Stimulated activated effector memory CD8-positive, alpha-beta T cell treated with anti-CD3 and anti-CD28 coated beads, Interleukin-12 subunit alpha, Interleukin-12 subunit beta, amount 100 ng/mL, for 72 hours (primary cell): Measurements from ENCODE around the gene VIT.
"Not testable (repeated sequence)": the region's sequence is repeated elsewhere in the genome, so short reads cannot be mapped to it uniquely, and the experiment has no call there.

Experiments
- ATAC-seq: fragments of 150-1000 bp; cut with Tn5 transposase; 2 replicates; pipeline ENCODE4 v1.10.0; 2021
- DNase-seq, 2 donors: peaks; one replicate each; pipeline ENCODE4 v3.0.0; 2021 to 2022; ENCODE audit warnings: low spot score in 2 of 2
- H3K27ac Mint-ChIP-seq: one replicate; pipeline ENCODE4 v1.8.0; 2022; ENCODE audit warnings: mild to moderate bottlenecking, mixed read lengths
- H3K36me3 Mint-ChIP-seq: one replicate; pipeline ENCODE4 v1.8.0; 2022; ENCODE audit warnings: mild to moderate bottlenecking, mixed read lengths
- H3K4me1 Mint-ChIP-seq: one replicate; pipeline ENCODE4 v1.8.0; 2022; ENCODE audit warnings: mixed read lengths
- H3K4me3 Mint-ChIP-seq: one replicate; pipeline ENCODE4 v1.8.0; 2022; ENCODE audit warnings: mild to moderate bottlenecking, mixed read lengths
- H3K9me3 Mint-ChIP-seq: one replicate; pipeline ENCODE4 v1.8.0; 2022; ENCODE audit warnings: mixed read lengths

The VIT gene

GRCh38 chr2:36670881-36671595, 25.5 kb upstream of the VIT start:
- Mint-ChIP-seq H3K4me1 (no peaks in the 10 kb centered on the region), H3K9me3 (no peaks in the 10 kb centered on the region), H3K36me3 (no peaks in the 10 kb centered on the region), H3K27ac (no peak overlapping the region), H3K4me3 (no peak overlapping the region)
- no peak for DNase-seq
- ATAC-seq: no peak

GRCh38 chr2:36671731-36672130, 24.8 kb upstream of the VIT start:
- H3K36me3 Mint-ChIP-seq: no peaks in the 10 kb centered on the region
- no peaks in the 10 kb centered on the region for H3K4me1 Mint-ChIP-seq
- H3K9me3 Mint-ChIP-seq: no peaks in the 10 kb centered on the region
- ATAC-seq (no peak), DNase-seq (no peak)
- no peak overlapping the region for H3K4me3 Mint-ChIP-seq
- no peak overlapping the region for H3K27ac Mint-ChIP-seq

- H3K36me3 Mint-ChIP-seq: no peaks in the 10 kb centered on the region
- no peak for DNase-seq
- no peak for ATAC-seq
- no peak overlapping the region for H3K27ac Mint-ChIP-seq
- H3K4me1 Mint-ChIP-seq: peaks cover 3% of the 10 kb centered on the region
- no peak overlapping the region for H3K4me3 Mint-ChIP-seq
- no peaks in the 10 kb centered on the region for H3K9me3 Mint-ChIP-seq
These were observed 24.3 kb upstream of the VIT start for GRCh38 chr2:36672199-36672598.

- H3K27ac Mint-ChIP-seq: no peak overlapping the region
- DNase-seq (no peak), ATAC-seq (no peak)
- H3K4me1 Mint-ChIP-seq: peaks cover 5% of the 10 kb centered on the region
- no peaks in the 10 kb centered on the region for H3K36me3 Mint-ChIP-seq
- H3K9me3 Mint-ChIP-seq: peaks cover 12% of the 10 kb centered on the region
- no peak overlapping the region for H3K4me3 Mint-ChIP-seq
These were observed 20.8 kb upstream of the VIT start for GRCh38 chr2:36675579-36676282.

- Mint-ChIP-seq H3K4me1 (peaks cover 5% of the 10 kb centered on the region), H3K27ac (no peak overlapping the region), H3K36me3 (no peaks in the 10 kb centered on the region), H3K4me3 (no peak overlapping the region), H3K9me3 (peaks cover 12% of the 10 kb centered on the region)
- no peak for ATAC-seq
- DNase-seq: no peak
These were observed 20.1 kb upstream of the VIT start for GRCh38 chr2:36676364-36676763.

GRCh38 chr2:36677386-36677785, 19.1 kb upstream of the VIT start:
- Mint-ChIP-seq H3K27ac (no peak overlapping the region), H3K36me3 (no peaks in the 10 kb centered on the region), H3K4me3 (no peak overlapping the region), H3K4me1 (peaks cover 5% of the 10 kb centered on the region), H3K9me3 (peaks cover 12% of the 10 kb centered on the region)
- DNase-seq (no peak), ATAC-seq (no peak)

DNA sequence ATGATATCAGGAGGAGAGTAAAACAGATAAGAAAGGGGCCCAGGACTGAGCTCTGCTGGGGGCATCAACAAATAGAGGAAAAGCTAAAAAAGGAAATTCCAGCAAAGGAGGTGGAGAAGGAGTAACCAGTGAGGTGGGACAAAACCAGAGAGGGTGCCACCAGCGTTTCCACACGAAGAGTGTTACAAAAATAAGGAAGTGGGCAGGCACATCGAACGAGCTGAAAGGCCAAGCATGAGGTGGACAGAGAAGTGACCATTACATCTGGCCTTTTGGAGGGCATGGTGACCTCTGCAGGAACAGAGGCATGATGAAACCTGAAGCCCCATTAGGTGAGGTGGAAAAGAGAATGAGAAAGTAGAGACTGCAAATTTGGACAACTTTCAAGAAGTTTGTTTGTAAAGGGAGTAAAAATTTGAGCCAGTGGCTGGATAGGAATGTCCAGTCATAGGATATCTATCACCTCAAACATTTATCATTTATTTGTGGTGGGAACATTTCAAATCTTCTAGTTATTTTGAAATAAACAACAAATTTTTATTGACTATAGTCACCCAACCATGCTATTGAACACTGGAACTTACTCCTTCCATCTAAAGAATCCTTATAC, 18.4 kb upstream of the VIT start:
- ATAC-seq (no peak), DNase-seq (no peak)
- Mint-ChIP-seq H3K4me3 (no peak overlapping the region), H3K9me3 (peaks cover 12% of the 10 kb centered on the region), H3K27ac (no peak overlapping the region), H3K36me3 (no peaks in the 10 kb centered on the region), H3K4me1 (peaks cover 5% of the 10 kb centered on the region)

DNA sequence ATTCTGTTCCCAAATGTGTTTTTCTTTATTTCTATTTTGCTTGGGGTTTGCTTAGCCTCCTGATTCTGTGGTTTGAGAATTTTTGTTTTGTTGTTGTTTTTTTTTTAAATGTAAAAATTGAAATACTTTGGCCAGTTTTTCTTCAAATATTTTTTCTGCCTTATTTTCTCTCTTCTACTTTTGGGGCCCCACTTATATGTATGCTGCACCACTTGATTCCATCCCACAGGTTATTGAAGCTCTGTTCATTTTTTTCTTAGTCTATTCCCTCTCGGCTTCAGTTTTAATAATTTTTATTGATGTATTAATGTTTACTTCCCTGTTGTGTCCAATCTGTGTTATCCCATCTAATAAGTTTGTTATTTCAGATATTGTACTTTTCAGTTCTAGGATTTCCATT, 17.7 kb upstream of the VIT start:
- no peak for DNase-seq
- Mint-ChIP-seq H3K4me1 (peaks cover 5% of the 10 kb centered on the region), H3K9me3 (peaks cover 12% of the 10 kb centered on the region), H3K4me3 (no peak overlapping the region), H3K36me3 (no peaks in the 10 kb centered on the region), H3K27ac (no peak overlapping the region)
- no peak for ATAC-seq

DNA sequence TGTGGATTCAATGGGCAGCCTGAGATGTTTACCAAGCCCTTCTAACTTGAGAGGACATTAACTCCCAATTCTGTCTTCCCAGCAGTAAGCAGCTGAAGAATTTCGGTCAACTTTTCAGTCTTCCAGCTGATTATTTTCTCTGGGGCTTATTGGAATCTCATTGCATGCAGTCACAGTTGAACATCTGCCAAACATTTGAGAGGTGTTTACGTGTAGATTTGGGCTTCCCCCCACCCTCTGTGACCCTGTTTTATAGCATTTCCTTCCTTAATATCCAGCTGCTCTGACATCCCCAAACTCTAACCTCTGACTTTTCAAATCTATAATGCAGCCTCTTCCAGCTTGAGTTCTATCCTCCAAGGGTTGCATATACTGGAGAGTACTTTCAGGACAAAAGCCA, 16.5 kb upstream of the VIT start:
- peaks cover 5% of the 10 kb centered on the region for H3K4me1 Mint-ChIP-seq
- ATAC-seq: no peak

DNA sequence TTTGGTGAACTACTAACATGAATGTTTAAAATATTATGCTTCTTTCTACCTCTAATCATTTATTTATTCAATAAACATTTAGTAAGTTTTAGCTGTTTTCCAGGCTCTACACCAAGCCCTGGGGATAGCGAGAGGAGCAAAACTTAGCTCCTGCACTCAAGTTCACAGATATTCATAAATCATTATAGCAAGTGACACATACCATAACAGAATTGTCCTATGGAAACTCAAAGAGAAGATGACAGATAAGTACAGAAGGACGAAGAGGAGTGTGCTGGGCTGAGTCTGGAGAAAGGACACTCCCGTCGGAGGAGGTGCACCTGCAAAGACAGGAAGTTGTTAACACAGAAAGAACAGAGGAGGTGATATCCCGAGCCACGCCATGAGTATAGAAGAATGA, 13.9 kb upstream of the VIT start:
- ATAC-seq: no peak
- DNase-seq: no peak
- Mint-ChIP-seq H3K4me3 (no peak overlapping the region), H3K27ac (no peak overlapping the region), H3K9me3 (peaks cover 12% of the 10 kb centered on the region), H3K36me3 (no peaks in the 10 kb centered on the region), H3K4me1 (no peaks in the 10 kb centered on the region)

More for the DNA sequence above, 16.5 kb upstream of the VIT start:
- H3K27ac Mint-ChIP-seq: no peak overlapping the region
- no peak for DNase-seq
- H3K9me3 Mint-ChIP-seq: peaks cover 12% of the 10 kb centered on the region
- no peak overlapping the region for H3K4me3 Mint-ChIP-seq
- H3K36me3 Mint-ChIP-seq: no peaks in the 10 kb centered on the region

DNA sequence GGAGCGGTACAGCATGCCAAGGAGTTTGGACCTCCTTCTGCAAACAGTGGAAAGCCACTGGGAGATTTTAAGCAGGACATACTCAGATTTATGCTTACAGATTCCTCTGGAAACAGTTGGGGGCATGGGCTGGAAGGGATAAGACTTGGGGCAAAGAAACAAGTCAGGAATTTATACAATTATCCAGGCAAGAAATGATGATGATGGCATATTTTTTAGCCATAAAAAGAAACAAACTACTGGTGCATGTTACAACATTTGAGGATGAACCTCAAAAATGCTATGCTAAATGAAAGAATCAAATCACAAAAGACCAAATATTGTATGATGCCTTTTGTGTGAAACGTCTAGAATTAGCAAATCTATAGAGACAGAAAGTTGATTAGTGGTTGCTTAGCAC, 13.5 kb upstream of the VIT start:
- no peaks in the 10 kb centered on the region for H3K4me1 Mint-ChIP-seq
- H3K4me3 Mint-ChIP-seq: no peak overlapping the region
- peaks cover 8% of the 10 kb centered on the region for H3K9me3 Mint-ChIP-seq
- H3K36me3 Mint-ChIP-seq: no peaks in the 10 kb centered on the region
- DNase-seq (no peak), ATAC-seq (no peak)
- H3K27ac Mint-ChIP-seq: no peak overlapping the region

DNA sequence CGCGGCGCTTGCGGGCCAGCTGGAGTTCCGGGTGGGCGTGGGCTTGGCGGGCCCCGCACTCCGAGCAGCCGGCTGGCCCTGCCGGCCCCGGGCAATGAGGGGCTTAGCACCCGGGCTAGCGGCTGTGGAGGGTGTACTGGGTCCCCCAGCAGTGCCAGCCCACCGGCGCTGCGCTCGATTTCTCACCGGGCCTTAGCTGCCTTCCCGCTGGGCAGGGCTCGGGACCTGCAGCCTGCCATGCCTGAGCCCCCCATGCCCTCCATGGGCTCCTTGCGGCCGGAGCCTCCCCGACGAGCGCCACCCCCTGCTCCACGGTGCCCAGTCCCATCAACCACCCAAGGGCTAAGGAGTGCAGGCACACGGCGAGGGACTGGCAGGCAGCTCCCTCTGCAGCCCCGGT, 8.2 kb upstream of the VIT start:
- H3K27ac Mint-ChIP-seq, DNase-seq, H3K9me3 Mint-ChIP-seq, H3K4me3 Mint-ChIP-seq, ATAC-seq, H3K36me3 Mint-ChIP-seq, H3K4me1 Mint-ChIP-seq: not testable (repeated sequence)

- not testable (repeated sequence) for H3K9me3 Mint-ChIP-seq, DNase-seq, H3K27ac Mint-ChIP-seq, H3K4me1 Mint-ChIP-seq, H3K36me3 Mint-ChIP-seq, ATAC-seq, H3K4me3 Mint-ChIP-seq
These were observed 7.5 kb upstream of the VIT start for GRCh38 chr2:36689013-36689412.

- DNase-seq (no peak), ATAC-seq (no peak)
- H3K27ac Mint-ChIP-seq: no peak overlapping the region
- no peaks in the 10 kb centered on the region for H3K36me3 Mint-ChIP-seq
- H3K9me3 Mint-ChIP-seq: no peaks in the 10 kb centered on the region
- H3K4me1 Mint-ChIP-seq: no peaks in the 10 kb centered on the region
- no peak overlapping the region for H3K4me3 Mint-ChIP-seq
These were observed 4.4 kb upstream of the VIT start for GRCh38 chr2:36692121-36692520.

GRCh38 chr2:36693825-36694224, 2.7 kb upstream of the VIT start:
- Mint-ChIP-seq H3K36me3 (no peaks in the 10 kb centered on the region), H3K27ac (no peak overlapping the region), H3K4me3 (no peak overlapping the region), H3K4me1 (no peaks in the 10 kb centered on the region), H3K9me3 (no peaks in the 10 kb centered on the region)
- ATAC-seq: no peak
- no peak for DNase-seq
